Loucy (cell line): ENCODE results near the gene PDE6B.

ENCODE experiments used
- H2AFZ ChIP-seq: fragments of 200-600 bp; sonication (generic); 2 replicates; pipeline ENCODE4 v1.6.0; 2016; ENCODE audit warnings: antibody characterized with exemption, mild to moderate bottlenecking, low read length, moderate library complexity
- H3F3A ChIP-seq: fragments of 200-600 bp; 2 replicates; pipeline ENCODE4 v1.6.0; 2016; ENCODE audit warnings: antibody characterized with exemption, low read depth, mild to moderate bottlenecking
- H3K27me3 ChIP-seq: fragments of 200-600 bp; sonication (generic); 2 replicates; pipeline ENCODE4 v1.6.1; 2014; ENCODE audit warnings: low read length, mild to moderate bottlenecking; ENCODE audit not compliant: insufficient read depth, poor library complexity, severe bottlenecking
- H3K36me3 ChIP-seq: fragments of 200-600 bp; sonication (generic); 2 replicates; pipeline ENCODE4 v1.6.1; 2016; ENCODE audit warnings: low read length; ENCODE audit not compliant: insufficient read depth
- H3K4me1 ChIP-seq: fragments of 200-600 bp; sonication (generic); 2 replicates; pipeline ENCODE4 v1.5.1; 2014; ENCODE audit warnings: low read length, mild to moderate bottlenecking; ENCODE audit not compliant: insufficient read depth, poor library complexity, severe bottlenecking
- H3K4me2 ChIP-seq: fragments of 200-600 bp; sonication (generic); 2 replicates; pipeline ENCODE4 v1.6.0; 2014; ENCODE audit warnings: antibody characterized with exemption, low read length, low read depth, mild to moderate bottlenecking; ENCODE audit not compliant: poor library complexity, severe bottlenecking
- H3K4me3 ChIP-seq: fragments of 200-600 bp; sonication (generic); 2 replicates; pipeline ENCODE4 v1.5.1; 2014; ENCODE audit warnings: low read length, mild to moderate bottlenecking, mixed read lengths; ENCODE audit not compliant: poor library complexity, severe bottlenecking
- H3K79me2 ChIP-seq: fragments of 200-600 bp; sonication (generic); 2 replicates; pipeline ENCODE4 v1.6.1; 2014; ENCODE audit warnings: low read length; ENCODE audit not compliant: insufficient read depth
- H3K9ac ChIP-seq: fragments of 200-600 bp; sonication (generic); 2 replicates; pipeline ENCODE4 v1.6.0; 2014; ENCODE audit warnings: mild to moderate bottlenecking, low read depth, low read length, moderate library complexity; ENCODE audit not compliant: poor library complexity, severe bottlenecking
- H3K9me2 ChIP-seq: fragments of 200-600 bp; sonication (generic); replicated peaks from 2 replicates; pipeline ENCODE4 v1.6.1; 2016; ENCODE audit warnings: low read depth, low read length, mixed read lengths
- H3K9me3 ChIP-seq: fragments of 200-600 bp; sonication (generic); 2 replicates; pipeline ENCODE4 v1.6.1; 2014; ENCODE audit warnings: mild to moderate bottlenecking, antibody characterized with exemption, low read length, low read depth; ENCODE audit not compliant: insufficient read depth
- H4K20me1 ChIP-seq: fragments of 200-600 bp; sonication (generic); 2 replicates; pipeline ENCODE4 v1.6.0; 2014; ENCODE audit warnings: antibody characterized with exemption, low read length, mild to moderate bottlenecking; ENCODE audit not compliant: insufficient read depth, poor library complexity, severe bottlenecking
- CTCF ChIP-seq: fragments of 200-600 bp; sonication (generic); conservative IDR thresholded peaks from 2 replicates; pipeline ENCODE4 v1.5.1; 2014; ENCODE audit warnings: mild to moderate bottlenecking, antibody characterized with exemption, low read length
- EZH2phosphoT487 ChIP-seq: fragments of 200-600 bp; IDR thresholded peaks from 2 replicates; pipeline ENCODE4 v1.6.1; 2018; ENCODE audit warnings: antibody characterized with exemption, mild to moderate bottlenecking, moderate library complexity, borderline replicate concordance

Gene PDE6B

GRCh38 chr4:677431-678293 is 52.3 kb downstream of the PDE6B start:
- no peaks in the 10 kb centered on the region for H3K36me3 ChIP-seq
- no peaks in the 10 kb centered on the region for H3K27me3 ChIP-seq
- TF ChIP-seq EZH2phosphoT487 (no peak), CTCF (no peak)
- H3F3A ChIP-seq = no peaks in the 10 kb centered on the region
- H3K4me2 ChIP-seq = no peak overlapping the region
- H4K20me1 ChIP-seq = peaks cover 3% of the 10 kb centered on the region
- H3K9ac ChIP-seq = no peak overlapping the region
- no peak overlapping the region for H2AFZ ChIP-seq
- peaks cover 24% of the 10 kb centered on the region for H3K4me1 ChIP-seq
- no peak overlapping the region for H3K4me3 ChIP-seq
- H3K9me3 ChIP-seq = no peaks in the 10 kb centered on the region
- peaks cover 18% of the 10 kb centered on the region for H3K79me2 ChIP-seq
- H3K9me2 ChIP-seq = no peaks in the 10 kb centered on the region

DNA sequence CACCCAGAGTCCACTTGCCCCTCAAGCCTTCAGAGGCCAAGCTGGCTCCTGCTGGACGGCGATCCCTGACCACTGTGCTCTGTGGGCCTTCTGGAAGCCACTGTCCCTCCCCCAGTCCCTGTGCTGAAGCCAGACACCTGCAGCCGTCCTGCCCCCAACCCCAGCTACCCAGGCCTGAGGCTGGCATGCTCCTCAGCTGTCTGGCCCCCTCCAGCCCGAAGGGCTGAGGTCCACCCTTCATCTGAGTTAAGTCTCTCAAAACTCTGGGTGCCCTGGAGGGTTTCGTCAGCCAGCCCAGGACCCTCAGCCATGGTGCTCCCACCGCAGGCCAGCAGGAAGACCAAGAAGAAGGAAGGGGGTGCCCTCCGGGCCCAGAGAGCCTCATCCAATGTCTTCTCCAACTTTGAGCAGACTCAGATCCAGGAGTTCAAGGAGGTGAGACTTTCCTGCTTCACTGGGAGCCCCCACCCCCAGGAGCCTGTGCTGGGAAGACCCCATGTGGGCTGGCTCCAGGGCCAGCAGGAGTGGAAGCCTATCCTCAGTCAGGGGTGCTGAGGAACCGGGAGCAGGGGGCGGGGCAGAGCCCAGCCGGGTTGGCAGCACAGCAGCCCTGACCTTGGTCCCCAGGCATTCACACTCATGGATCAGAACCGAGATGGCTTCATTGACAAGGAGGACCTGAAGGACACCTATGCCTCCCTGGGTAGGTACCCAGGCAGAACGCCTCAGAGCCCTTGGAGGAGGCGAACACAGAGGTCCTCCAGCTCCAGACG is 53.1 kb downstream of the PDE6B start:
- Histone ChIP-seq H3K4me1 (peaks cover 17% of the 10 kb centered on the region), H3K9ac (no peak overlapping the region), H2AFZ (no peak overlapping the region), H3K79me2 (peaks cover 9% of the 10 kb centered on the region), H3K4me3 (no peak overlapping the region), H3K9me3 (no peaks in the 10 kb centered on the region), H4K20me1 (peaks cover 2% of the 10 kb centered on the region), H3K27me3 (no peaks in the 10 kb centered on the region), H3K9me2 (no peaks in the 10 kb centered on the region), H3K4me2 (no peak overlapping the region), H3K36me3 (no peaks in the 10 kb centered on the region), H3F3A (no peaks in the 10 kb centered on the region)
- no peak for TF ChIP-seq CTCF
- TF ChIP-seq EZH2phosphoT487 = no peak

- Histone ChIP-seq H3K9me3 (no peaks in the 10 kb centered on the region), H3K9ac (no peak overlapping the region), H3K36me3 (no peaks in the 10 kb centered on the region), H2AFZ (no peak overlapping the region), H3K4me3 (no peak overlapping the region), H3K79me2 (peaks cover 6% of the 10 kb centered on the region; the same call in 1 of the 2 replicates), H3K4me2 (no peak overlapping the region), H3K9me2 (no peaks in the 10 kb centered on the region), H4K20me1 (no peaks in the 10 kb centered on the region), H3K27me3 (no peaks in the 10 kb centered on the region), H3K4me1 (peaks cover 15% of the 10 kb centered on the region), H3F3A (no peaks in the 10 kb centered on the region)
- TF ChIP-seq EZH2phosphoT487 (no peak), CTCF (no peak)
Measured at GRCh38 chr4:679104-679481, 53.7 kb downstream of the PDE6B start.
